ENCODE measurements around the gene UBXN2A. TPM values are rescaled to one million over a fixed set of nuclear protein-coding genes. Genes with fewer than 3 reads are reported as not detected.
A peak's percentile ranks its signal among the peaks of the same experiment; 100 is the strongest.

UBXN2A gene
- polyA plus RNA-seq, 3 donors, result 2.0 to 6.8 (median 5.5) TPM

DNA sequence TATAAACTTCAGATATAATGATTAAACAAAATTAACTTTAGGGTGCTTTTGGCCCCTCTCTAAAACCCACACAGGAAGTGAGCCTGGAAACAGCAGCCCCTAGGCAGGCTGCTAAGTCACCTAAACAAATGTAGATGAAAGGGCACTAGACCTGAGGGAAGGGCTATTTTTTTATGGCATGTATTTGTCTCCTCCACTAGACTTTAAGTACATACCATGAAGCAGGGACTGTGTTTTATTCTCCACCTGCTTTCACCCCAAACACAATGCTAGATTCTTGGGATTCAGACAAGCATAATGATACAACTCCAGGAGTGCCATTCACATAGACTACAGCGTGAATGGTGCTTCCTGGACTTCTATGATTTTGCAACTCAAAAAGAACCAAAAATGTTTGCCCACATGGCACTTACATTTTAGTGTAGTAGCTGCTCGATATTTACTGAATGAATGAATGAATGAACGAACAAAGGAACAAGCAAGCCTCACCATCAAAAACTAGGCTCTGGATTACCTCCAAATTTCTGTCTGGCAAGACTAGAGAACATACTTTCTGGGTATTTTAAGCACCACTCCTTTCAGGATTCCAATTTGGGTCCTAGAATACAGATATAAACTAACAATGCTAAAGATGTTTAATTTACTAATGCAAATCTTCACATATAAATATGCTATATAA, 23.4 kb upstream of the UBXN2A start:
- H3K4me1 ChIP-seq (ENCODE audit: control insufficient read depth in 1 of 2, insufficient read depth in 2 of 2, low read length in 2 of 2), result no peaks in the 10 kb centered on the region
- no peaks in the 10 kb centered on the region for H3K9me3 Mint-ChIP-seq
- H3K27me3 Mint-ChIP-seq (ENCODE audit: low read depth in 3 of 3), result peaks cover 0 to 2% (median 0%) of the 10 kb centered on the region in 3 donors

DNA sequence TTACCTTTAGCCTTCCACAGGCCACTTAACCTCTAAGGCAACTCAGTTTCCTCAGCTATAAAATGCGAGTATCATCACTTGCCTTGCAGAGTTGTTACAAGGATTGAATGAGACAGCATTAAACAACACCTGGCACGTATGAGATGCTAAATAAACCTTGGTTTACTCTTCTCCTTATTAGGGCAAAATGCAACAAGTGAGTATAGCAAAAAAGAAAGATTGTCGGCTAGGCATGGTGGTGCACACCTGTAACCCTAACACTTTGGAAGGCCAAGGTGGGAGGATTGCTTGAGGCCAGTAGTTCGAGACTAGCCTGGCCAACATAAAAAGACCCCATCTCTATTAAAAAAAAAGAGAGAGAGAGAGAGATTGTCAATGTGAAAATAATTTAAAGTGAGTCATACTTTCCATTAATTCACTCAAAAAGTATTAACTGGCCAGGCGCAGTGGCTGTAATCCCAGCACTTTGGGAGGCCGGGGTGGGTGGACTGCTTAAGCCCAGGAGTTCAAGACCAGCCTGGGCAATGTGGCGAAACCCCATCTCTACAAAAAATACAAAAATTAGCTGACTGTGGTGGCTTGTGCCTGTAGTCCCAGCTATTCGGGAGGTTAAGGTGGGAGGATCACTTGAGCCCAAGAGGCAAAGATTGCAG, 21.3 kb upstream of the UBXN2A start:
- Mint-ChIP-seq H3K9me3 (no peaks in the 10 kb centered on the region), H3K36me3 (peaks cover 5 to 21% of the 10 kb centered on the region in 2 donors), H3K27me3 (ENCODE audit: low read depth in 3 of 3) (no peaks in the 10 kb centered on the region), H3K27ac (peak overlapping the region in 1 of 7 donors; percentile 1), H3K4me3 (no peak overlapping the region), H3K4me1 (peaks cover 39% of the 10 kb centered on the region)
- H4K20me1 ChIP-seq (ENCODE audit: insufficient read depth, low read length), result peaks cover 100% of the 10 kb centered on the region
- no peak overlapping the region for H3K9ac ChIP-seq (ENCODE audit: insufficient read depth, low read length, poor library complexity, severe bottlenecking)
- peaks cover 100% of the 10 kb centered on the region for H3K79me2 ChIP-seq (ENCODE audit: insufficient read depth, low read length)
- no peak for DNase-seq
- 95% methylated on average over 3 of the region's 8 CpGs for WGBS (ENCODE audit: insufficient coverage)
- no peak overlapping the region for H3K27ac ChIP-seq (ENCODE audit: low read depth in 1 of 2, low read length in 2 of 2)
- H3K27me3 ChIP-seq (ENCODE audit: control insufficient read depth in 2 of 2, insufficient read depth in 2 of 2, low read length in 2 of 2), result no peaks in the 10 kb centered on the region
- no peak overlapping the region for H3K4me3 ChIP-seq (replicated peaks in 1 of 3; ENCODE audit: low read depth in 2 of 3, low read length in 3 of 3)
- H2AFZ ChIP-seq (ENCODE audit: insufficient read depth, low read depth, low read length, poor library complexity, severe bottlenecking), result no peak overlapping the region
- H3K9me3 ChIP-seq (replicated peaks in 1 of 2; ENCODE audit: control insufficient read depth in 1 of 2, insufficient read depth in 1 of 2, low read length in 2 of 2), result no peaks in the 10 kb centered on the region
- TF ChIP-seq, protein P1, sequence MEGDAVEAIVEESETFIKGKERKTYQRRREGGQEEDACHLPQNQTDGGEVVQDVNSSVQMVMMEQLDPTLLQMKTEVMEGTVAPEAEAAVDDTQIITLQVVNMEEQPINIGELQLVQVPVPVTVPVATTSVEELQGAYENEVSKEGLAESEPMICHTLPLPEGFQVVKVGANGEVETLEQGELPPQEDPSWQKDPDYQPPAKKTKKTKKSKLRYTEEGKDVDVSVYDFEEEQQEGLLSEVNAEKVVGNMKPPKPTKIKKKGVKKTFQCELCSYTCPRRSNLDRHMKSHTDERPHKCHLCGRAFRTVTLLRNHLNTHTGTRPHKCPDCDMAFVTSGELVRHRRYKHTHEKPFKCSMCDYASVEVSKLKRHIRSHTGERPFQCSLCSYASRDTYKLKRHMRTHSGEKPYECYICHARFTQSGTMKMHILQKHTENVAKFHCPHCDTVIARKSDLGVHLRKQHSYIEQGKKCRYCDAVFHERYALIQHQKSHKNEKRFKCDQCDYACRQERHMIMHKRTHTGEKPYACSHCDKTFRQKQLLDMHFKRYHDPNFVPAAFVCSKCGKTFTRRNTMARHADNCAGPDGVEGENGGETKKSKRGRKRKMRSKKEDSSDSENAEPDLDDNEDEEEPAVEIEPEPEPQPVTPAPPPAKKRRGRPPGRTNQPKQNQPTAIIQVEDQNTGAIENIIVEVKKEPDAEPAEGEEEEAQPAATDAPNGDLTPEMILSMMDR (IDR thresholded peaks at IDR 0.05), result no peak
- no peak overlapping the region for H3K4me2 ChIP-seq (replicated peaks; ENCODE audit: extremely low read depth, low read length, poor library complexity, severe bottlenecking)
- no peaks in the 10 kb centered on the region for H3K36me3 ChIP-seq (replicated peaks in 1 of 2; ENCODE audit: control insufficient read depth in 1 of 2, insufficient read depth in 2 of 2, low read length in 2 of 2)
- intact Hi-C loops (cut with micrococcal nuclease), result no loop called here
- H3K4me1 ChIP-seq (ENCODE audit: control insufficient read depth in 1 of 2, insufficient read depth in 2 of 2, low read length in 2 of 2), result no peaks in the 10 kb centered on the region

More for the DNA sequence above, 23.4 kb upstream of the UBXN2A start:
- no peak for DNase-seq
- Histone ChIP-seq H3K27me3 (ENCODE audit: control insufficient read depth in 2 of 2, insufficient read depth in 2 of 2, low read length in 2 of 2) (no peaks in the 10 kb centered on the region), H3K9ac (ENCODE audit: insufficient read depth, low read length, poor library complexity, severe bottlenecking) (no peak overlapping the region), H3K4me3 (replicated peaks in 1 of 3; ENCODE audit: low read depth in 2 of 3, low read length in 3 of 3) (no peak overlapping the region), H3K79me2 (ENCODE audit: insufficient read depth, low read length) (peaks cover 100% of the 10 kb centered on the region), H2AFZ (ENCODE audit: insufficient read depth, low read depth, low read length, poor library complexity, severe bottlenecking) (no peak overlapping the region), H3K36me3 (replicated peaks in 1 of 2; ENCODE audit: control insufficient read depth in 1 of 2, insufficient read depth in 2 of 2, low read length in 2 of 2) (no peaks in the 10 kb centered on the region), H3K27ac (ENCODE audit: low read depth in 1 of 2, low read length in 2 of 2) (peak overlapping the region in 1 of 2 donors; percentile 43), H3K4me2 (replicated peaks; ENCODE audit: extremely low read depth, low read length, poor library complexity, severe bottlenecking) (no peak overlapping the region), H3K9me3 (replicated peaks in 1 of 2; ENCODE audit: control insufficient read depth in 1 of 2, insufficient read depth in 1 of 2, low read length in 2 of 2) (no peaks in the 10 kb centered on the region), H4K20me1 (ENCODE audit: insufficient read depth, low read length) (peaks cover 100% of the 10 kb centered on the region)
- peak overlapping the region in 5 of 7 donors; percentile 22 to 71 (median 38) for H3K27ac Mint-ChIP-seq
- H3K4me1 Mint-ChIP-seq, result peaks cover 26% of the 10 kb centered on the region
- no CpG with 5 or more reads among the region's 3 CpGs for WGBS (ENCODE audit: insufficient coverage)
- TF ChIP-seq, protein P1 (IDR thresholded peaks at IDR 0.05), result no peak
- no peak overlapping the region for H3K4me3 Mint-ChIP-seq
- intact Hi-C loops (cut with micrococcal nuclease), result no loop called here
- peaks cover 8 to 20% of the 10 kb centered on the region in 2 donors for H3K36me3 Mint-ChIP-seq

All from CD14-positive monocyte (primary cell).